GM19463 (cell line): ENCODE measurements around the gene ITGB5.

Source experiments
- ATAC-seq: cut with Tn5 transposase; IDR thresholded peaks from one replicate; pipeline ENCODE4 v1.9.1; 2021; ENCODE audit warnings: mild to moderate bottlenecking, moderate library complexity; ENCODE audit not compliant: unreplicated experiment

Gene ITGB5

GRCh38 chr3:124873226-124873625, 13.9 kb downstream of the ITGB5 start:
- no peak for ATAC-seq

GRCh38 chr3:124867511-124867910, 19.7 kb downstream of the ITGB5 start:
- ATAC-seq, result no peak

GRCh38 chr3:124862006-124862405, 25.2 kb downstream of the ITGB5 start:
- no peak for ATAC-seq

GRCh38 chr3:124861041-124861440, 26.1 kb downstream of the ITGB5 start:
- no peak for ATAC-seq

- no peak for ATAC-seq
Observed at GRCh38 chr3:124860599-124860998, 26.6 kb downstream of the ITGB5 start.

GRCh38 chr3:124859025-124859424, 28.1 kb downstream of the ITGB5 start:
- no peak for ATAC-seq

GRCh38 chr3:124858275-124858674, 28.9 kb downstream of the ITGB5 start:
- no peak for ATAC-seq

- no peak for ATAC-seq
Observed at GRCh38 chr3:124856677-124857076, 30.5 kb downstream of the ITGB5 start.

GRCh38 chr3:124854009-124854408, 33.2 kb downstream of the ITGB5 start:
- no peak for ATAC-seq

GRCh38 chr3:124853446-124853845, 33.7 kb downstream of the ITGB5 start:
- no peak for ATAC-seq

- no peak for ATAC-seq
Observed at GRCh38 chr3:124851905-124852304, 35.3 kb downstream of the ITGB5 start.

- no peak for ATAC-seq
Observed at GRCh38 chr3:124851136-124851535, 36.0 kb downstream of the ITGB5 start.

- ATAC-seq, result no peak
Observed at GRCh38 chr3:124850633-124851032, 36.5 kb downstream of the ITGB5 start.

- ATAC-seq, result no peak
Observed at GRCh38 chr3:124850212-124850611, 37.0 kb downstream of the ITGB5 start.

GRCh38 chr3:124848300-124848699, 38.9 kb downstream of the ITGB5 start:
- no peak for ATAC-seq

- ATAC-seq, result no peak
Observed at GRCh38 chr3:124847863-124848262, 39.3 kb downstream of the ITGB5 start.

- no peak for ATAC-seq
Observed at GRCh38 chr3:124847051-124847450, 40.1 kb downstream of the ITGB5 start.

- ATAC-seq, result no peak
Observed at GRCh38 chr3:124846189-124846588, 41.0 kb downstream of the ITGB5 start.

- ATAC-seq, result no peak
Observed at GRCh38 chr3:124845406-124845805, 41.8 kb downstream of the ITGB5 start.

- no peak for ATAC-seq
Observed at GRCh38 chr3:124843506-124844177, 43.5 kb downstream of the ITGB5 start.

- no peak for ATAC-seq
Observed at GRCh38 chr3:124843047-124843446, 44.1 kb downstream of the ITGB5 start.

GRCh38 chr3:124841517-124841916, 45.6 kb downstream of the ITGB5 start:
- ATAC-seq, result no peak

GRCh38 chr3:124840331-124840730, 46.8 kb downstream of the ITGB5 start:
- no peak for ATAC-seq
